HepG2 (cell line): ENCODE results near the gene SAP25. TPM values are rescaled to one million over a fixed set of nuclear protein-coding genes. Genes with fewer than 3 reads are reported as not detected.

ENCODE experiments used
- AGO1 ChIP-seq: fragments of 200-400 bp; formaldehyde crosslinking; IDR thresholded peaks from 2 replicates; pipeline ENCODE4 v1.6.1; 2017; ENCODE audit warnings: mild to moderate bottlenecking, low read depth, low read length, moderate library complexity; ENCODE audit not compliant: poor library complexity, severe bottlenecking
- ATF1 ChIP-seq: IDR thresholded peaks from 2 replicates; pipeline ENCODE4 v1.6.1; 2016; ENCODE audit warnings: mild to moderate bottlenecking, control low read depth
- ATF4 ChIP-seq, 2 experiments: fragments of 450-650 bp in 1 of 2; sonication (generic) in 1 of 2; formaldehyde crosslinking; IDR thresholded peaks; 2 replicates each; pipeline versions ENCODE4 v1.5.0 to v1.8.0; 2020 to 2022; ENCODE audit warnings: mild to moderate bottlenecking in 1 of 2, missing genetic modification reagents in 1 of 2
- CBFB ChIP-seq: sonication (generic); formaldehyde crosslinking; IDR thresholded peaks from 2 replicates; pipeline ENCODE4 v1.4.0; 2020; ENCODE audit warnings: missing genetic modification reagents
- ELF3 ChIP-seq: IDR thresholded peaks from 2 replicates; pipeline ENCODE4 v1.6.1; 2016; ENCODE audit warnings: missing genetic modification reagents, missing compliant biosample characterization
- ERF ChIP-seq: IDR thresholded peaks from 2 replicates; pipeline ENCODE4 v1.6.1; 2018; ENCODE audit warnings: missing biosample characterization, missing genetic modification reagents
- ETV5 ChIP-seq: IDR thresholded peaks from 2 replicates; pipeline ENCODE4 v1.6.1; 2018; ENCODE audit warnings: missing biosample characterization, missing genetic modification reagents, inconsistent platforms, borderline replicate concordance
- FIP1L1 ChIP-seq: fragments of 200-400 bp; formaldehyde crosslinking; IDR thresholded peaks from 2 replicates; pipeline ENCODE4 v1.6.1; 2018; ENCODE audit warnings: low read depth, mild to moderate bottlenecking, low read length, moderate library complexity, borderline replicate concordance; ENCODE audit not compliant: insufficient read depth
- GABPB1 ChIP-seq: IDR thresholded peaks from 2 replicates; pipeline ENCODE4 v1.6.1; 2016; ENCODE audit warnings: mild to moderate bottlenecking, missing genetic modification reagents, moderate library complexity, missing compliant biosample characterization
- HMG20A ChIP-seq: IDR thresholded peaks from 2 replicates; pipeline ENCODE4 v1.6.1; 2016; ENCODE audit warnings: borderline replicate concordance
- HNF1B ChIP-seq: sonication (generic); formaldehyde crosslinking; IDR thresholded peaks from 2 replicates; pipeline ENCODE4 v1.5.1; 2020; ENCODE audit warnings: mild to moderate bottlenecking, moderate library complexity, missing genetic modification reagents
- HNRNPH1 ChIP-seq: fragments of 200-400 bp; formaldehyde crosslinking; optimal IDR thresholded peaks from 2 replicates; pipeline ENCODE3; 2017; ENCODE audit warnings: mild to moderate bottlenecking, low read depth, low read length
- HOXA3 ChIP-seq: sonication (generic); formaldehyde crosslinking; IDR thresholded peaks from 2 replicates; pipeline ENCODE4 v1.5.0; 2020; ENCODE audit warnings: missing genetic modification reagents
- JARID2 ChIP-seq: sonication (generic); formaldehyde crosslinking; IDR thresholded peaks from 2 replicates; pipeline ENCODE4 v1.8.1; 2023; ENCODE audit warnings: missing genetic modification reagents, inconsistent platforms; ENCODE audit not compliant: insufficient replicate concordance
- KLF12 ChIP-seq: sonication (generic); formaldehyde crosslinking; IDR thresholded peaks from 2 replicates; pipeline ENCODE4 v1.4.0; 2020; ENCODE audit warnings: missing genetic modification reagents, borderline replicate concordance
- MAFG ChIP-seq: sonication (generic); formaldehyde crosslinking; IDR thresholded peaks from 2 replicates; pipeline ENCODE4 v1.5.1; 2020; ENCODE audit warnings: mild to moderate bottlenecking, missing genetic modification reagents
- RBM39 ChIP-seq: fragments of 200-400 bp; formaldehyde crosslinking; IDR thresholded peaks from one replicate; pipeline ENCODE4 v1.6.1; 2018; ENCODE audit warnings: antibody characterized with exemption, mild to moderate bottlenecking, low read depth, low read length; ENCODE audit not compliant: poor library complexity, severe bottlenecking
- REPIN1 ChIP-seq: sonication (generic); formaldehyde crosslinking; IDR thresholded peaks from 2 replicates; pipeline ENCODE4 v1.8.0; 2022; ENCODE audit warnings: missing genetic modification reagents, low read depth, mild to moderate bottlenecking, borderline replicate concordance
- RFX3 ChIP-seq: IDR thresholded peaks from 2 replicates; pipeline ENCODE4 v1.6.1; 2016; ENCODE audit warnings: missing biosample characterization, missing genetic modification reagents
- SAP130 ChIP-seq: IDR thresholded peaks from 2 replicates; pipeline ENCODE4 v1.6.1; 2016; ENCODE audit warnings: low read depth
- SMARCE1 ChIP-seq: fragments of 450-650 bp; IDR thresholded peaks from 2 replicates; pipeline ENCODE4 v1.6.1; 2017; ENCODE audit warnings: borderline replicate concordance
- SOX13 ChIP-seq, 3 experiments: fragments of 450-650 bp in 1 of 3; sonication (generic) in 1 of 3; formaldehyde crosslinking in 1 of 3; IDR thresholded peaks in 2 of 3; conservative IDR thresholded peaks in 1 of 3; 2 replicates each; pipeline versions ENCODE4 v1.5.0 to v1.6.1; 2016 to 2020; ENCODE audit warnings: antibody characterized with exemption in 1 of 3, mild to moderate bottlenecking in 1 of 3, missing compliant biosample characterization in 1 of 3, missing genetic modification reagents in 1 of 3, moderate library complexity in 1 of 3
- SRSF1 ChIP-seq: fragments of 200-400 bp; formaldehyde crosslinking; optimal IDR thresholded peaks from 2 replicates; pipeline ENCODE3; 2017; ENCODE audit warnings: mild to moderate bottlenecking, low read depth, low read length, moderate library complexity
- ZNF207 ChIP-seq: fragments of 450-650 bp; IDR thresholded peaks from 2 replicates; pipeline ENCODE4 v1.6.1; 2016; ENCODE audit warnings: antibody characterized with exemption, borderline replicate concordance
- ZNF333 ChIP-seq: sonication (generic); formaldehyde crosslinking; IDR thresholded peaks from 2 replicates; pipeline ENCODE4 v1.4.0; 2020; ENCODE audit warnings: mild to moderate bottlenecking, missing genetic modification reagents, borderline replicate concordance
- ZNF460 ChIP-seq: sonication (generic); formaldehyde crosslinking; IDR thresholded peaks from 2 replicates; pipeline ENCODE4 v1.5.1; 2020; ENCODE audit warnings: missing genetic modification reagents, mild to moderate bottlenecking, borderline replicate concordance
- ZNF496 ChIP-seq: sonication (generic); formaldehyde crosslinking; IDR thresholded peaks from 2 replicates; pipeline ENCODE4 v1.8.1; 2023; ENCODE audit warnings: mild to moderate bottlenecking, moderate library complexity, missing genetic modification reagents; ENCODE audit not compliant: insufficient replicate concordance
- ZNF737 ChIP-seq: sonication (generic); formaldehyde crosslinking; IDR thresholded peaks from 2 replicates; pipeline ENCODE4 v1.5.0; 2020; ENCODE audit warnings: missing genetic modification reagents, mild to moderate bottlenecking, borderline replicate concordance
- ZNF749 ChIP-seq: sonication (generic); formaldehyde crosslinking; IDR thresholded peaks from 2 replicates; pipeline ENCODE4 v1.8.0; 2022; ENCODE audit warnings: mild to moderate bottlenecking, missing genetic modification reagents, moderate library complexity, borderline replicate concordance
- polyA plus RNA-seq, 8 experiments: library from polyadenylated mRNA; depleted of rRNA in 3 of 8; stranded (reverse) in 7 of 8; unstranded in 1 of 8; fragments of >200 nt; fragmentation: Illumina TruSeq in 4 of 8; extraction: Trizol in 4 of 8; gene quantifications; 2 replicates each; pipeline versions ENCODE4 v1.2.1 to v1.2.3, GENCODE V29; 2011 to 2016; ENCODE audit warnings: low read depth in 4 of 8, missing spikeins in 1 of 8, mixed read lengths in 1 of 8; ENCODE audit not compliant: insufficient read depth in 1 of 8
- total RNA-seq, 5 experiments: library from RNA; depleted of rRNA; stranded (reverse); fragments of >200 nt; fragmentation: Illumina TruSeq; extraction: Trizol; gene quantifications; 2 replicates each; pipeline ENCODE4 v1.2.3, GENCODE V29; 2016; ENCODE audit warnings: low read depth in 1 of 5

Gene SAP25
- total and polyA plus RNA-seq, 2 of the 13 experiments (the other 11 are each of a cell fraction or from before 2014, with no cell fraction given) = 0.15 to 0.20 TPM

- TF ChIP-seq ATF4 (CRISPR knock-in tag; IDR thresholded peaks at IDR 0.05) (no peak), CBFB (CRISPR knock-in tag) (no peak), ELF3 (CRISPR knock-in tag) (no peak), MAFG (CRISPR knock-in tag) (no peak), ZNF496 (CRISPR knock-in tag) (no peak), SMARCE1 (no peak), JARID2 (CRISPR knock-in tag) (no peak), ZNF333 (no peak), HNRNPH1 (peak; percentile 82), ETV5 (CRISPR knock-in tag) (no peak), FIP1L1 (peak; percentile 69; the same call in 1 of the 2 replicates), GABPB1 (CRISPR knock-in tag) (no peak), ZNF737 (no peak), HNF1B (CRISPR knock-in tag) (no peak), RBM39 (no peak), SRSF1 (peak; percentile 16), ERF (no peak), KLF12 (CRISPR knock-in tag) (no peak), SAP130 (no peak), HOXA3 (no peak), HMG20A (CRISPR knock-in tag) (no peak), ZNF207 (no peak), ZNF460 (no peak), ATF1 (CRISPR knock-in tag) (no peak), RFX3 (CRISPR knock-in tag) (no peak), ZNF749 (CRISPR knock-in tag) (no peak), AGO1 (peak; percentile 97), SOX13 (IDR thresholded peaks at IDR 0.05) (no peak), SOX13 (CRISPR knock-in tag; conservative IDR thresholded peaks at IDR 0.05 in 1 of 2, IDR thresholded peaks at IDR 0.05 in 1 of 2) (0 out of 4 replicates have a peak, but pooled peaks of 1 of the 2 experiments have one; percentile 43), REPIN1 (CRISPR knock-in tag) (no peak)
Observed at GRCh38 chr7:100572949-100573675, 588 bp downstream of the SAP25 start (continued).
